PFSK-1 (cell line): ENCODE results near the gene ZFC3H1.

Source experiments
- FOXP2 ChIP-seq: optimal IDR thresholded peaks from 2 replicates; pipeline ENCODE3; 2011; ENCODE audit warnings: borderline replicate concordance, control low read depth, inconsistent platforms; ENCODE audit not compliant: insufficient read depth; ENCODE audit errors: extremely low read length, extremely low read depth
- POLR2AphosphoS5 ChIP-seq: IDR thresholded peaks from 2 replicates; pipeline ENCODE4 v1.6.1; 2012; ENCODE audit warnings: low read depth, mild to moderate bottlenecking, control low read depth, low read length, moderate library complexity
- REST ChIP-seq, 2 experiments: IDR thresholded peaks; 2 replicates each; pipeline versions ENCODE4 v1.6.1 to v1.8.0; 2011 to 2012; ENCODE audit warnings: low read depth in 2 of 2, low read length in 2 of 2, control low read depth in 1 of 2, inconsistent platforms in 1 of 2, mild to moderate bottlenecking in 1 of 2, moderate library complexity in 1 of 2; ENCODE audit not compliant: insufficient read depth in 1 of 2
- SIN3A ChIP-seq: IDR thresholded peaks from 2 replicates; pipeline ENCODE4 v1.6.1; 2012; ENCODE audit warnings: mild to moderate bottlenecking, low read length, moderate library complexity, borderline replicate concordance; ENCODE audit not compliant: insufficient read depth
- TAF1 ChIP-seq: IDR thresholded peaks from 2 replicates; pipeline ENCODE4 v1.6.1; 2012; ENCODE audit warnings: low read length, control low read depth, borderline replicate concordance; ENCODE audit not compliant: insufficient read depth

ZFC3H1 gene

GRCh38 chr12:71576496-71576895 lies 87.2 kb downstream of the ZFC3H1 start:
- TF ChIP-seq SIN3A (no peak), FOXP2 (no peak)

- TF ChIP-seq POLR2AphosphoS5 (no peak), TAF1 (no peak), SIN3A (no peak), FOXP2 (no peak), REST (IDR thresholded peaks at IDR 0.05; ENCODE audit: insufficient read depth in 1 of 2, low read depth in 2 of 2, low read length in 2 of 2) (no peak)
Measured at GRCh38 chr12:71567537-71567936, 96.1 kb downstream of the ZFC3H1 start.

GRCh38 chr12:71566655-71567054 lies 97.0 kb downstream of the ZFC3H1 start:
- TF ChIP-seq TAF1 (no peak), REST (IDR thresholded peaks at IDR 0.05; ENCODE audit: insufficient read depth in 1 of 2, low read depth in 2 of 2, low read length in 2 of 2) (no peak), FOXP2 (no peak), SIN3A (no peak), POLR2AphosphoS5 (no peak)

GRCh38 chr12:71565535-71565934 lies 98.1 kb downstream of the ZFC3H1 start:
- TF ChIP-seq REST (IDR thresholded peaks at IDR 0.05; ENCODE audit: insufficient read depth in 1 of 2, low read depth in 2 of 2, low read length in 2 of 2): no peak
- TF ChIP-seq SIN3A: no peak
- TF ChIP-seq POLR2AphosphoS5: no peak
- TF ChIP-seq TAF1: no peak
- no peak for TF ChIP-seq FOXP2

- TF ChIP-seq POLR2AphosphoS5: no peak
- TF ChIP-seq TAF1: no peak
- TF ChIP-seq SIN3A: no peak
- TF ChIP-seq FOXP2: no peak
- no peak for TF ChIP-seq REST (IDR thresholded peaks at IDR 0.05; ENCODE audit: insufficient read depth in 1 of 2, low read depth in 2 of 2, low read length in 2 of 2)
Measured at GRCh38 chr12:71562676-71563595, 100.7 kb downstream of the ZFC3H1 start.
